Measurements from ENCODE around the gene SGCD. TPM values are rescaled to one million over a fixed set of nuclear protein-coding genes. Genes with fewer than 3 reads are reported as not detected.

Gene SGCD
- total RNA-seq, 1 experiment from 2014 or later, result not detected

DNA sequence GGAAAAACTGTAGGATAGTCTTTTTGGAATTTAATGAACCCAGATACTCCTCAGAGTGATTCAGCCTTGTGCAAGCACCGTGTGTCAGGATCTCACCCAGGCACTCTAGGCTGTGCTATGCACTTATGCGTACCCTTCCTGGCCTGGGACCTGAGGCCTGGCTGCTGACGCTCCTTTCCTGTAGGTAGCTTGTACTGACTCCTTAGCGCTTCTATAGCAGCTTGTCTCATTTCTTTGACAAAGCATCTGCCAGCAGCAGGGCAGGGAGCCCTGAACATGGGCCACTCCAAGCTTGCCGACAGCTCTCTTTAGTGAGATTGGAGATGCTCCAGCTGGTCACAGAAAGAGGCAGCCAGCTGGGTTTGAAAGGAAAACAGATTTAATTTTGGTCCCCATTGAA, 147.3 kb downstream of the SGCD start:
- H3K27ac ChIP-seq (ENCODE audit: low read length), result no peak overlapping the region
- H3K9me3 ChIP-seq (ENCODE audit: control insufficient read depth, insufficient read depth, low read depth, low read length), result no peaks in the 10 kb centered on the region
- H3K36me3 ChIP-seq (ENCODE audit: control insufficient read depth, insufficient read depth, low read length), result no peaks in the 10 kb centered on the region
- in situ Hi-C loops (cut with HindIII; ENCODE audit: low pct_unique_long_range_greater_than_20kb, low sequenced_read_pairs) (no loop called here), intact Hi-C loops (cut with micrococcal nuclease; ENCODE audit: unreplicated experiment) (no loop called here)
- no peak overlapping the region for H3K4me3 ChIP-seq (ENCODE audit: low read depth in 2 of 2, low read length in 2 of 2)
- TF ChIP-seq POLR2AphosphoS5 (IDR thresholded peaks at IDR 0.05; ENCODE audit: low read depth, low read length) (no peak), SIN3A (IDR thresholded peaks at IDR 0.05; ENCODE audit: borderline replicate concordance, insufficient read depth, low read depth, low read length) (no peak), CTCF (IDR thresholded peaks at IDR 0.05) (no peak), TCF7L2 (IDR thresholded peaks at IDR 0.05; ENCODE audit: low read depth, low read length) (no peak)
- TF ChIP-seq, protein P1, sequence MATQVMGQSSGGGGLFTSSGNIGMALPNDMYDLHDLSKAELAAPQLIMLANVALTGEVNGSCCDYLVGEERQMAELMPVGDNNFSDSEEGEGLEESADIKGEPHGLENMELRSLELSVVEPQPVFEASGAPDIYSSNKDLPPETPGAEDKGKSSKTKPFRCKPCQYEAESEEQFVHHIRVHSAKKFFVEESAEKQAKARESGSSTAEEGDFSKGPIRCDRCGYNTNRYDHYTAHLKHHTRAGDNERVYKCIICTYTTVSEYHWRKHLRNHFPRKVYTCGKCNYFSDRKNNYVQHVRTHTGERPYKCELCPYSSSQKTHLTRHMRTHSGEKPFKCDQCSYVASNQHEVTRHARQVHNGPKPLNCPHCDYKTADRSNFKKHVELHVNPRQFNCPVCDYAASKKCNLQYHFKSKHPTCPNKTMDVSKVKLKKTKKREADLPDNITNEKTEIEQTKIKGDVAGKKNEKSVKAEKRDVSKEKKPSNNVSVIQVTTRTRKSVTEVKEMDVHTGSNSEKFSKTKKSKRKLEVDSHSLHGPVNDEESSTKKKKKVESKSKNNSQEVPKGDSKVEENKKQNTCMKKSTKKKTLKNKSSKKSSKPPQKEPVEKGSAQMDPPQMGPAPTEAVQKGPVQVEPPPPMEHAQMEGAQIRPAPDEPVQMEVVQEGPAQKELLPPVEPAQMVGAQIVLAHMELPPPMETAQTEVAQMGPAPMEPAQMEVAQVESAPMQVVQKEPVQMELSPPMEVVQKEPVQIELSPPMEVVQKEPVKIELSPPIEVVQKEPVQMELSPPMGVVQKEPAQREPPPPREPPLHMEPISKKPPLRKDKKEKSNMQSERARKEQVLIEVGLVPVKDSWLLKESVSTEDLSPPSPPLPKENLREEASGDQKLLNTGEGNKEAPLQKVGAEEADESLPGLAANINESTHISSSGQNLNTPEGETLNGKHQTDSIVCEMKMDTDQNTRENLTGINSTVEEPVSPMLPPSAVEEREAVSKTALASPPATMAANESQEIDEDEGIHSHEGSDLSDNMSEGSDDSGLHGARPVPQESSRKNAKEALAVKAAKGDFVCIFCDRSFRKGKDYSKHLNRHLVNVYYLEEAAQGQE (IDR thresholded peaks at IDR 0.05; ENCODE audit: insufficient read depth in 1 of 2, low read depth in 2 of 2, low read length in 1 of 2), result no peak
- ChIA-PET POLR2A (no interaction called here), CTCF (no interaction called here)
- H3K27me3 ChIP-seq (ENCODE audit: control insufficient read depth, insufficient read depth, low read length), result no peaks in the 10 kb centered on the region
- no peak for ATAC-seq
- no peak for DNase-seq (ENCODE audit: low read depth, low spot score)
- H3K4me1 ChIP-seq (ENCODE audit: control insufficient read depth, insufficient read depth, low read length), result no peaks in the 10 kb centered on the region
- BruUV-seq (replicated peaks), result no TSS peak

GRCh38 chr5:156475182-156476157, 148.5 kb downstream of the SGCD start:
- DNase-seq (ENCODE audit: low read depth, low spot score), result no peak
- H3K9me3 ChIP-seq (ENCODE audit: control insufficient read depth, insufficient read depth, low read depth, low read length), result no peaks in the 10 kb centered on the region
- ChIA-PET CTCF (no interaction called here), POLR2A (no interaction called here)
- TF ChIP-seq SIN3A (IDR thresholded peaks at IDR 0.05; ENCODE audit: borderline replicate concordance, insufficient read depth, low read depth, low read length), result no peak
- TF ChIP-seq TCF7L2 (IDR thresholded peaks at IDR 0.05; ENCODE audit: low read depth, low read length), result no peak
- TF ChIP-seq POLR2AphosphoS5 (IDR thresholded peaks at IDR 0.05; ENCODE audit: low read depth, low read length), result no peak
- TF ChIP-seq, protein P1 (IDR thresholded peaks at IDR 0.05; ENCODE audit: insufficient read depth in 1 of 2, low read depth in 2 of 2, low read length in 1 of 2), result no peak
- TF ChIP-seq CTCF (IDR thresholded peaks at IDR 0.05), result no peak
- intact Hi-C loops (cut with micrococcal nuclease; ENCODE audit: unreplicated experiment), result no loop called here
- H3K27ac ChIP-seq (ENCODE audit: low read length), result no peak overlapping the region
- H3K4me1 ChIP-seq (ENCODE audit: control insufficient read depth, insufficient read depth, low read length), result no peaks in the 10 kb centered on the region
- H3K4me3 ChIP-seq (ENCODE audit: low read depth in 2 of 2, low read length in 2 of 2), result no peak overlapping the region
- in situ Hi-C loops (cut with HindIII; ENCODE audit: low pct_unique_long_range_greater_than_20kb, low sequenced_read_pairs), result no loop called here
- no TSS peak for BruUV-seq (replicated peaks)
- no peak for ATAC-seq
- H3K27me3 ChIP-seq (ENCODE audit: control insufficient read depth, insufficient read depth, low read length), result no peaks in the 10 kb centered on the region
- H3K36me3 ChIP-seq (ENCODE audit: control insufficient read depth, insufficient read depth, low read length), result no peaks in the 10 kb centered on the region

Data from Panc1 (cell line).